Measurements from ENCODE around the gene SLC23A2. TPM values are rescaled to one million over a fixed set of nuclear protein-coding genes. Genes with fewer than 3 reads are reported as not detected.

The SLC23A2 gene
- total RNA-seq, 4 donors from 2014 or later = 2.6 to 3.6 (median 3.1) TPM

DNA sequence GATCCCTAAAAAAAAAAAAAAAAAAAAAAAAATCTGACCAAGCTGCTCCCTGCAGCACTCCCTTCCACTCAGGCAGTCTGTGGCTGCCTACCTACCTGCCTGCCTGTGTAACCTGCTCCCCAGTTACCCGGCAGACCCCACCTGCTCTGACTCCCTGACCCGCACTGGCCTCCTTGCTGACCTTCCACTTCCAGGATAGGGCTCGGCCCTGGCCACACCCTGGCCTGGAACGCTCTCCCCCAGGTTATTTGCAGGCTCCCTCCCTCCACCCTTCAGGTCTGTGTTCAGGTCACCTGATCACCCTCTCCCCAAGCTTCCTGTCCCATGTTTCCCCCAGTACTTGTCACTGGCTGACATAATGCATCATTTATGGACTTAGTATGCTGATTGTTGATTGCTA is 134.3 kb downstream of the SLC23A2 start:
- Histone ChIP-seq H3K9me3 (no peaks in the 10 kb centered on the region), H3K27ac (no peak overlapping the region), H3K36me3 (peaks cover 0 to 7% of the 10 kb centered on the region in 2 donors), H3K27me3 (no peaks in the 10 kb centered on the region), H3K4me1 (no peaks in the 10 kb centered on the region), H3K4me3 (no peak overlapping the region)
- intact Hi-C loops (cut with DNase I; ENCODE audit: low total_unique reads) (no loop called here), in situ Hi-C loops (cut with MboI; ENCODE audit: low sequenced_read_pairs in 4 of 4) (no loop called here)
- ATAC-seq = no peak
- TF ChIP-seq, protein P1, sequence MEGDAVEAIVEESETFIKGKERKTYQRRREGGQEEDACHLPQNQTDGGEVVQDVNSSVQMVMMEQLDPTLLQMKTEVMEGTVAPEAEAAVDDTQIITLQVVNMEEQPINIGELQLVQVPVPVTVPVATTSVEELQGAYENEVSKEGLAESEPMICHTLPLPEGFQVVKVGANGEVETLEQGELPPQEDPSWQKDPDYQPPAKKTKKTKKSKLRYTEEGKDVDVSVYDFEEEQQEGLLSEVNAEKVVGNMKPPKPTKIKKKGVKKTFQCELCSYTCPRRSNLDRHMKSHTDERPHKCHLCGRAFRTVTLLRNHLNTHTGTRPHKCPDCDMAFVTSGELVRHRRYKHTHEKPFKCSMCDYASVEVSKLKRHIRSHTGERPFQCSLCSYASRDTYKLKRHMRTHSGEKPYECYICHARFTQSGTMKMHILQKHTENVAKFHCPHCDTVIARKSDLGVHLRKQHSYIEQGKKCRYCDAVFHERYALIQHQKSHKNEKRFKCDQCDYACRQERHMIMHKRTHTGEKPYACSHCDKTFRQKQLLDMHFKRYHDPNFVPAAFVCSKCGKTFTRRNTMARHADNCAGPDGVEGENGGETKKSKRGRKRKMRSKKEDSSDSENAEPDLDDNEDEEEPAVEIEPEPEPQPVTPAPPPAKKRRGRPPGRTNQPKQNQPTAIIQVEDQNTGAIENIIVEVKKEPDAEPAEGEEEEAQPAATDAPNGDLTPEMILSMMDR (IDR thresholded peaks at IDR 0.05 in 4 of 5, conservative IDR thresholded peaks at IDR 0.05 in 1 of 5) = no peak
- TF ChIP-seq POLR2A (IDR thresholded peaks at IDR 0.05) = no peak
- DNase-seq = no peak

DNA sequence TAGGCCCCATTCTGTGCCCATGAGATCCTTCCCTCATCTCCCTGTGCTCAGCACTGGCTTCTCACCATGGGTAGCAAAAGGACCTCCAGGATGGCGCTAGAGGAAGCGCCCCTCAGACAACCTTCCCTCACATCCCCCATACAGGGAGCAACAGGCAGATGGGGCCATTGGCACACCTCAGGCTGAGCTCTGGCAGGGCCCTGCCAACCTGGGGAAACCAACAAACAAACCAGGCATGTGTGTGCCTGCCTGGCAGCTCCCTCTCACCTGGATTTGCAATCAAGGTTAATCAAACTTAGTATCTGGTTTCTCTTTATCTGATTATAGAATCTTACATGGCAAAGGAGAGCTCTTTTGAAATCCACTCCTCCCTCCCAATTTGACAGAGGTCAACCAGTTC is 134.9 kb downstream of the SLC23A2 start:
- ATAC-seq (no peak), DNase-seq (no peak)
- H3K4me3 ChIP-seq = no peak overlapping the region
- intact Hi-C loops (cut with DNase I; ENCODE audit: low total_unique reads) (no loop called here), in situ Hi-C loops (cut with MboI; ENCODE audit: low sequenced_read_pairs in 4 of 4) (no loop called here)
- no peaks in the 10 kb centered on the region for H3K9me3 ChIP-seq
- TF ChIP-seq POLR2A (IDR thresholded peaks at IDR 0.05) = no peak
- TF ChIP-seq, protein P1 (IDR thresholded peaks at IDR 0.05 in 4 of 5, conservative IDR thresholded peaks at IDR 0.05 in 1 of 5) = no peak
- H3K27me3 ChIP-seq = no peaks in the 10 kb centered on the region
- no peaks in the 10 kb centered on the region for H3K4me1 ChIP-seq
- H3K36me3 ChIP-seq = peaks cover 0 to 13% of the 10 kb centered on the region in 2 donors
- no peak overlapping the region for H3K27ac ChIP-seq

DNA sequence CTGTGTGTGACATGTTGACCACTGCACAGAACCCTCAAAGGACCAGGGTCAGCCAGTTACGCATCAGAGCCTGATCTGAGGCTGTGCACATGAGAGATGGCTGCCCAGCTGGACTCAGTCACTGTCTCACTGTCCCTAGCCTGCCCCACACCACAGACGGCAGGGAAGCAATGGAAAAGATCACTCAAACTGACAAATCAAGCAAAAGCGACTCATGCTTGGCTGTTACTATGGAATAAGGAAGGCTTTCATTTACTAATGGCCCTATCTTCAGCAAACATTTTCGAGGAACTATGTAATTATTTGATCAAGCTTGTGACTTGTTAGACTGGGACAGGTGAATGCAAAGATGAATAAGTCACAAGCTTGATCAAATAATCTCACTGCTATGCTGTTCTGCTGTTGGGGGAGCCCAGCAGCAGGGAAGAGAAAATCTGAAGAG is 137.0 kb downstream of the SLC23A2 start:
- H3K4me3 ChIP-seq = no peak overlapping the region
- in situ Hi-C loops (cut with MboI; ENCODE audit: low sequenced_read_pairs in 4 of 4) = no loop called here
- H3K4me1 ChIP-seq = no peaks in the 10 kb centered on the region
- TF ChIP-seq POLR2A (IDR thresholded peaks at IDR 0.05) = no peak
- TF ChIP-seq, protein P1 (IDR thresholded peaks at IDR 0.05 in 4 of 5, conservative IDR thresholded peaks at IDR 0.05 in 1 of 5) = no peak
- DNase-seq = no peak
- intact Hi-C loops (cut with DNase I; ENCODE audit: low total_unique reads) = no loop called here
- ATAC-seq = no peak
- H3K27ac ChIP-seq = no peak overlapping the region
- no peaks in the 10 kb centered on the region for H3K27me3 ChIP-seq
- H3K9me3 ChIP-seq = no peaks in the 10 kb centered on the region
- H3K36me3 ChIP-seq = peaks cover 0 to 27% of the 10 kb centered on the region in 2 donors

DNA sequence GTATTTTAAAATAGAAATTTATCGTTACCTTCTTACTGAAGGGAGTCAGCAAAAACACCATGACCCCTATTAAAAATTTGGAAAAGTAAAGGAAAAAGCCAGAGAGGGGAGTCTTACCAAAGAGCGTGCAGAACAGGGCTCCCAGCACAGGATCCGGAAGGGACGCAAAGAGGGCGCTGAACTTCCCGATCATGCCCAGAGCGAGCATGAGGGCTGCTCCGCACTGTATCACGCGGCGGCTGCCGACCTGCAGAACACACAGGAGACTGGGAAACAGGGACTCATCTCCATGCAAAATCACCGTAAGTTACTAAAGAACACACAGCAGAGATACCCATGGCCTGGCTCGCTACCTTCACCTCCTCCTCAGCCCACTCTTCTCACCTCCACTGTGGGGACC is 138.6 kb downstream of the SLC23A2 start:
- Histone ChIP-seq H3K4me1 (no peaks in the 10 kb centered on the region), H3K36me3 (peaks cover 0 to 41% of the 10 kb centered on the region in 2 donors), H3K9me3 (no peaks in the 10 kb centered on the region), H3K27me3 (no peaks in the 10 kb centered on the region), H3K27ac (no peak overlapping the region), H3K4me3 (no peak overlapping the region)
- intact Hi-C loops (cut with DNase I; ENCODE audit: low total_unique reads) (no loop called here), in situ Hi-C loops (cut with MboI; ENCODE audit: low sequenced_read_pairs in 4 of 4) (no loop called here)
- no peak for ATAC-seq
- TF ChIP-seq, protein P1 (IDR thresholded peaks at IDR 0.05 in 4 of 5, conservative IDR thresholded peaks at IDR 0.05 in 1 of 5) = no peak
- TF ChIP-seq POLR2A (IDR thresholded peaks at IDR 0.05) = no peak
- DNase-seq = no peak

DNA sequence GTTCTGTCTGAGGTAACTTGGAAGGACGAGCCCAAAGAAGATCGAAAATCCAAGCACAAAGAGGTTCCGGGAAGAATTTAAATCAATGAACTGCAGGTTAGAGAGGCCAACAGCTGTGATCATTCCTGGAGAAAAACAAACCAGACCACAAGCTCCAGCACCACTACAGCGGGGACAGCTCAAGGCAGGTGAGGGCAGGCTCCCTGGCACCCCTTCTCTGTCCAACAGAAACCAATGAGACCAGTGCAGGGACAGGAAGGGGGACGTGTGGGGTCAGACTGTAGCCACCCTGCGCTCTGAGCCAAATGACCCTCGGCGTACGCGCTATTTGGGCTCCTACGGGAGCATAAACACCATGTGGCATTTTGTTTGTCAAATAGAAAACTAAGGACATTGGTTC is 139.3 kb downstream of the SLC23A2 start:
- peaks cover 0 to 41% of the 10 kb centered on the region in 2 donors for H3K36me3 ChIP-seq
- no peak for DNase-seq
- H3K27me3 ChIP-seq = no peaks in the 10 kb centered on the region
- no peaks in the 10 kb centered on the region for H3K4me1 ChIP-seq
- in situ Hi-C loops (cut with MboI; ENCODE audit: low sequenced_read_pairs in 4 of 4) (no loop called here), intact Hi-C loops (cut with DNase I; ENCODE audit: low total_unique reads) (no loop called here)
- TF ChIP-seq POLR2A (IDR thresholded peaks at IDR 0.05) = no peak
- TF ChIP-seq, protein P1 (IDR thresholded peaks at IDR 0.05 in 4 of 5, conservative IDR thresholded peaks at IDR 0.05 in 1 of 5) = no peak
- H3K9me3 ChIP-seq = no peaks in the 10 kb centered on the region
- no peak overlapping the region for H3K27ac ChIP-seq
- H3K4me3 ChIP-seq = no peak overlapping the region
- no peak for ATAC-seq
